ENCODE results near the gene GRHL1.

DNA sequence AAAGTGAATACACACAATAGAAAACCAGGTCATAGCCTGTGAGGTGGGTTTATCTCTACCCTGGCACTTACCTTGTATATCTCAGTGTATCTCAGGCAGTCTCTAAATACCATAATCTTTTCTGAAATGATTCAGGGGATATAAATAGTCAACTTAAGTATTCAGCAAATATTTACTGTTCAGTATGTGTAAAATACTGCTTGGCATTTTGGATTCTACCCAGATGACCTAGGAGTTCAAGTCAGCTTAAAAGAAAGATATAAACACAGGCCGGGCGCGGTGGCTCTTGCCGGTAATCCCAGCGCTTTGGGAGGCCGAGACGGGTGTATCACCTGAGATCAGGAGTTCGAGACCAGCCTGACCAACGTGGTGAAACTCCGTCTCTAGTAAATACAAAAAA, 23.8 kb downstream of the GRHL1 start:
- TF ChIP-seq, protein P1, sequence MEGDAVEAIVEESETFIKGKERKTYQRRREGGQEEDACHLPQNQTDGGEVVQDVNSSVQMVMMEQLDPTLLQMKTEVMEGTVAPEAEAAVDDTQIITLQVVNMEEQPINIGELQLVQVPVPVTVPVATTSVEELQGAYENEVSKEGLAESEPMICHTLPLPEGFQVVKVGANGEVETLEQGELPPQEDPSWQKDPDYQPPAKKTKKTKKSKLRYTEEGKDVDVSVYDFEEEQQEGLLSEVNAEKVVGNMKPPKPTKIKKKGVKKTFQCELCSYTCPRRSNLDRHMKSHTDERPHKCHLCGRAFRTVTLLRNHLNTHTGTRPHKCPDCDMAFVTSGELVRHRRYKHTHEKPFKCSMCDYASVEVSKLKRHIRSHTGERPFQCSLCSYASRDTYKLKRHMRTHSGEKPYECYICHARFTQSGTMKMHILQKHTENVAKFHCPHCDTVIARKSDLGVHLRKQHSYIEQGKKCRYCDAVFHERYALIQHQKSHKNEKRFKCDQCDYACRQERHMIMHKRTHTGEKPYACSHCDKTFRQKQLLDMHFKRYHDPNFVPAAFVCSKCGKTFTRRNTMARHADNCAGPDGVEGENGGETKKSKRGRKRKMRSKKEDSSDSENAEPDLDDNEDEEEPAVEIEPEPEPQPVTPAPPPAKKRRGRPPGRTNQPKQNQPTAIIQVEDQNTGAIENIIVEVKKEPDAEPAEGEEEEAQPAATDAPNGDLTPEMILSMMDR (IDR thresholded peaks at IDR 0.05 in 8 of 11, conservative IDR thresholded peaks at IDR 0.05 in 3 of 11): no peak
- TF ChIP-seq POLR2A (IDR thresholded peaks at IDR 0.05) (no peak), POLR2AphosphoS5 (IDR thresholded peaks at IDR 0.05) (no peak)
